Omental fat pad (tissue), 4 donors: ENCODE measurements around the gene PDE3A. TPM values are rescaled to one million over a fixed set of nuclear protein-coding genes. Genes with fewer than 3 reads are reported as not detected.

ENCODE experiments used
- ATAC-seq: fragments of 150-250 bp; one replicate; pipeline ENCODE4 v1.9.1; 2016; ENCODE audit warnings: mild to moderate bottlenecking, moderate library complexity; ENCODE audit not compliant: low FRiP score
- DNase-seq: peaks from one replicate; pipeline ENCODE4 v3.0.0-alpha.2; 2019; ENCODE audit warnings: low spot score
- total RNA-seq, 4 donors: library from RNA; depleted of rRNA; stranded (reverse); fragments of >200 nt; gene quantifications; one replicate each; pipeline ENCODE4 v1.1.0, GENCODE V29; 2016
- TF ChIP-seq, protein P1 (sequence below), 3 donors: fragments of 450-650 bp; IDR thresholded peaks; one replicate each; pipeline ENCODE4 v1.5.1; 2016 to 2017; ENCODE audit warnings: antibody characterized with exemption in 3 of 3, mild to moderate bottlenecking in 3 of 3, moderate library complexity in 2 of 3

Gene PDE3A
- total RNA-seq, 4 donors from 2014 or later, result 10.9 to 18.6 (median 13.7) TPM

DNA sequence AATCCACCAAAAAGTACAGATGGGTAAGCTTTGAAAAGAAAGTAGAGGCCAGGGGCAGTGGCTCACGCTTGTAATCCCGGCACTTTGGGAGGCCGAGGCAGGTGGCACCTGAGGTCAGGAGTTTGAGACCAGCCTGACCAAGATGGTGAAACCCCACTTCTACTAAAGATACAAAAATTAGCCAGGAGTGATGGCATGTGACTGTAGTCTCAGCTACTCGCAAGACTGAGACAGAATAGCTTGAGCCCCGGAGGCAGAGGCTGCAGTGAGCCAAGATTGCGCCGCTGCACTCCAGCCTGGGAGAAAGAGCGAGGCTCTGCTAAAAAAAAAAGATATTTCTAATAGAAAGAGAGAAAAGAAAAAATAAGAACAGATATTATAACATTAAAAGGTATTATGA lies 192.6 kb downstream of the PDE3A start:
- no peak for ATAC-seq
- TF ChIP-seq, protein P1, sequence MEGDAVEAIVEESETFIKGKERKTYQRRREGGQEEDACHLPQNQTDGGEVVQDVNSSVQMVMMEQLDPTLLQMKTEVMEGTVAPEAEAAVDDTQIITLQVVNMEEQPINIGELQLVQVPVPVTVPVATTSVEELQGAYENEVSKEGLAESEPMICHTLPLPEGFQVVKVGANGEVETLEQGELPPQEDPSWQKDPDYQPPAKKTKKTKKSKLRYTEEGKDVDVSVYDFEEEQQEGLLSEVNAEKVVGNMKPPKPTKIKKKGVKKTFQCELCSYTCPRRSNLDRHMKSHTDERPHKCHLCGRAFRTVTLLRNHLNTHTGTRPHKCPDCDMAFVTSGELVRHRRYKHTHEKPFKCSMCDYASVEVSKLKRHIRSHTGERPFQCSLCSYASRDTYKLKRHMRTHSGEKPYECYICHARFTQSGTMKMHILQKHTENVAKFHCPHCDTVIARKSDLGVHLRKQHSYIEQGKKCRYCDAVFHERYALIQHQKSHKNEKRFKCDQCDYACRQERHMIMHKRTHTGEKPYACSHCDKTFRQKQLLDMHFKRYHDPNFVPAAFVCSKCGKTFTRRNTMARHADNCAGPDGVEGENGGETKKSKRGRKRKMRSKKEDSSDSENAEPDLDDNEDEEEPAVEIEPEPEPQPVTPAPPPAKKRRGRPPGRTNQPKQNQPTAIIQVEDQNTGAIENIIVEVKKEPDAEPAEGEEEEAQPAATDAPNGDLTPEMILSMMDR (IDR thresholded peaks at IDR 0.05), result no peak
- DNase-seq, result no peak

DNA sequence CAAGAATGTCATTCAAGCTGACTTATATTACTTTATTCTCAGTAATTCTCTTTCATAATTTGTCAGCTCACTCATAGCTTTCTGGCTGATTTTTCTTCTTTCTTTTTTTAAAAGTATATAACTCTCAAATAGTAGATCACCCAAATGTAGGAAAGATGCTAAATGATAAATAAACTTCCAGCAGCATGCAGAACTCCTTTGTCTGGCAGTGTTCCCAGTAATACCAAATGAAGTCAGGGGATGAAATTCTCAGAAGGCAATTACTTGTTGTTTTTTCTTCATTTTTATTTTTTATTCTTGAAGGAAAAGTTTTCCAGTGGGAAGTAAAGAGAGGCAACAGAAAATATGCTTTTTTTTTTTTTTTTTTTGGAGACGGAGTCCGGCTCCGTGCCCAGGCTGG lies 193.5 kb downstream of the PDE3A start:
- TF ChIP-seq, protein P1 (IDR thresholded peaks at IDR 0.05), result no peak
- ATAC-seq (no peak), DNase-seq (no peak)

DNA sequence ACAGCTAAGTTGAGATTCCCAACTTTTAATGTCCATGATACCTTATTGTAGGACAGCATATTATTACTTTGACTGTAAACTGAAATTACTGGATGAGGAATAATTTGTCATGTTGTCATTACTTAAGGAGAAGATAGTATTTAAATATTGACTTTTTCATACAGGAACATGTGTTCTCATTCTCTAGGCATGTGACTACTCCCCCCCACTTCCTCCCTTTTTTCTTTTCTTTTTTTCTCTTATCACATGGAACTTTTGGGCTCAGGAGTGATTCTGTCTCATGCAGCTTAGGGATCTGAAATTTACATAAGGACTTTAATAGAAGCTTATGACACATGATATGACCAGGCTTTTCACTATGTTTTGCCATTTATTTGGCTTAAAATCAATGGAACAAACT lies 199.1 kb downstream of the PDE3A start:
- TF ChIP-seq, protein P1 (IDR thresholded peaks at IDR 0.05), result no peak
- ATAC-seq, result no peak

DNA sequence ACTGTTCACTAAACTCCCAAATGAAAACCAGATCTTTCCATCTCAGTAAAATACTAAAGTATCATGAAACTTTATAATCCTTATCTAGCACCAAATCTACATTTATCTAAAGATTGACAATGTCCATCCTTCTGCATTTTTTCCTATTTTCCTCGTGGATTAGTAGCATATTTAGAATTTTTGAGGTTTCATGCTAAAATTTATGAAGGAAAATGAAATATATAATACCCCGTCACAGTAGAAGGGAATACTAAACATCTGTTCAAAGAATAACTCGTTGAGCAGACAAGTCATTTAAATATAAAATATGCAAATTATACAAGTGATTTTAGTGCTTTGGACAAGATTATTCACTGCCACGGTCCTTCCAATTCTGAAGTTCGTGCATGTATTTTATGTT lies 204.1 kb downstream of the PDE3A start:
- DNase-seq, result no peak

More for the DNA sequence above, 199.1 kb downstream of the PDE3A start:
- no peak for DNase-seq

DNA sequence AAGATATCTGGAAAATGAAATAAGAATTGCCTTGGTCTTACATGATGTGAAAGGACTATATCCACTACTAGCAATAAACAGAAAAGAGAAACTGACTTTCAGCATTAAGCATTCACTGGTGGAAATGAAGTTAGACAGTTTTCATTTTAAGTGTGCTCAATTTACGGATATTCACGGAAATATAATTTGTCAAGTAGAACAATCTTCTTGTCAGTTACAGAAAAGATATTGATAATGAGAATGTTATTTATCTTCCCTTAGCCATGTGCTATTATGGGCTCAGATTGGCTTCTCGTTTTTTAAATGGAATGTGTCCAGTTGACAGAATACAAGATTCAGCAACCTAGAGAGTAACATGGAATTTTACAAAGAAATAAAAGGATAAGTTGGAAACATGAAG lies 208.2 kb downstream of the PDE3A start:
- DNase-seq (no peak), ATAC-seq (no peak)
- TF ChIP-seq, protein P1 (IDR thresholded peaks at IDR 0.05), result no peak

More for the DNA sequence above, 204.1 kb downstream of the PDE3A start:
- ATAC-seq, result no peak
- TF ChIP-seq, protein P1 (IDR thresholded peaks at IDR 0.05), result no peak

DNA sequence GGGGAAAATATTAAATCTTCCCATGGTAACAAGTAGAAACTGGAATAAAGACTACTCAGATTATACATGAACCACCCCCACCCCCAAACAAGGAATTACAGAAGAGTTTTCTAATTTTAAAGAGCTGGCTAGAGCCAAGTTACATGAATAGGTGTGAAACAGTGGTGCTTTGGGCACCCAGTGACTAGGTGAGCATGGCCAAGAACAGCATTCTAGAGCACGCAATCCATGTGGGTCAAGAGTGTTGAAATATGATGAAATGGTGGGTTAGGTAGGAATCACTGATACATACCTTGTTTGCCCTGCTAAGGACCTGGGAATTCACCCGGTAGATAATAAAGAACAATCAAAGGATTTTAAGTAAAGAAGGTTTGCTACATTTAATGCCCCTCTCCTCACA lies 208.7 kb downstream of the PDE3A start:
- ATAC-seq, result no peak
- DNase-seq, result no peak
- TF ChIP-seq, protein P1 (IDR thresholded peaks at IDR 0.05), result no peak

DNA sequence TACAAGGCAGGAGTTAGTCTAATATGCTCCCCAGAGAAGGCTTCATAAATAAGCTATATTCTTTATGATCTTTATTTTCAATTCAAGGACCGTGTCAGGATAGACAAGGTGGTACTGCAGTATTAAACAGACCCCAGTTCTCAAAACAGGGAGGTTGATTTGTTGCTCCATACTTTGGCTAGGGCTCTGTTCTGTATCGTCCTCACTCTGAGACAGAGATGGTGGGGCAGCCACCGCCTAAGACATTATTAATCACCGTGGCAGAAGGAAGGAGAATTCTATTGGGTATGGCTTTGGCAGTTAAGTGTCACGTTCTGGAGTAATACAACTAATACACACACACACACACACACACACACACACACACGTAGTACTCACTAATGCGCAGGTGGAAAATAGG lies 209.8 kb downstream of the PDE3A start:
- DNase-seq (no peak), ATAC-seq (no peak)
- TF ChIP-seq, protein P1 (IDR thresholded peaks at IDR 0.05), result no peak
